Placental pericyte (primary cell): ENCODE data around the gene GPR153. TPM values are rescaled to one million over a fixed set of nuclear protein-coding genes. Genes with fewer than 3 reads are reported as not detected.

Experiments
- total RNA-seq: library from RNA; depleted of rRNA; stranded (reverse); fragments of >200 nt; gene quantifications from 2 replicates; pipeline ENCODE4 v1.2.3, GENCODE V29; 2012

GPR153 gene
- 10.2 and 14.4 TPM in 2 replicates for total RNA-seq

GRCh38 chr1:6260961-6261614 lies at the start of gene GPR153:
Gene GPR153 (minus strand): TSS chr1:6261098. CDS start chr1:6254905, 6,193 bp downstream.

GRCh38 chr1:6243993-6244392 lies 16.9 kb downstream of the GPR153 start, which contains the start of gene HES3:
Gene HES3 (plus strand): TSS chr1:6244179. CDS start chr1:6244366, 187 bp downstream.

GRCh38 chr1:6205849-6206519 lies 54.9 kb downstream of the GPR153 start, which contains the start of gene RNF207:
Gene RNF207 (plus strand): TSS chr1:6206119. CDS start chr1:6206536, 417 bp downstream.

GRCh38 chr1:6199298-6200187 lies 61.4 kb downstream of the GPR153 start, which contains the start of gene RPL22:
Gene RPL22 (minus strand): TSS chr1:6199595. CDS start chr1:6199573, 22 bp downstream.

Other genes with a start within 250 kb of the GPR153 start
- 3.1 and 3.6 TPM in 2 replicates for gene KCNAB2, start 215.2 kb downstream of the GPR153 start, total RNA-seq
- under 0.01 and 0.14 TPM in 2 replicates for gene CHD5, start 80.8 kb downstream of the GPR153 start, total RNA-seq
- gene RPL22, start 61.5 kb downstream of the GPR153 start, total RNA-seq = 51.7 and 96.9 TPM in 2 replicates
- gene RNF207, start 55.0 kb downstream of the GPR153 start, total RNA-seq = 24.9 and 27.2 TPM in 2 replicates
- 33.9 and 127 TPM in 2 replicates for gene ICMT, start 25.1 kb downstream of the GPR153 start, total RNA-seq
- not detected in 2 replicates for gene HES3, start 16.9 kb downstream of the GPR153 start, total RNA-seq
- gene ACOT7, start 132.7 kb upstream of the GPR153 start, total RNA-seq = 56.1 and 57.3 TPM in 2 replicates
- 0.14 and 0.22 TPM in 2 replicates for gene HES2, start 158.8 kb upstream of the GPR153 start, total RNA-seq
- under 0.01 TPM in 1 of 2 replicates, not detected in the other for gene ESPN, start 163.7 kb upstream of the GPR153 start, total RNA-seq
- gene TNFRSF25, start 205.1 kb upstream of the GPR153 start, total RNA-seq = 1.4 and 1.5 TPM in 2 replicates
- gene PLEKHG5, start 230.6 kb upstream of the GPR153 start, total RNA-seq = 2.8 and 7.2 TPM in 2 replicates